ENCODE results near the gene PRPF40A. TPM values are rescaled to one million over a fixed set of nuclear protein-coding genes. Genes with fewer than 3 reads are reported as not detected.

Gene PRPF40A
- total and polyA plus RNA-seq, 5 donors: 11.5 to 51.7 (median 36.9) TPM

- WGBS: 92% methylated on average over 9 of the region's 9 CpGs
- no peak overlapping the region for H3K27ac ChIP-seq (ENCODE audit: low read length)
- intact Hi-C loops (cut with DNase I): loop anchor here in 3 of 4 donors (10.0 kb wide), 1 partner anchor 286 kb away; the partner anchor contains the start of gene FMNL2 (in 3 of the 3)
Measured at GRCh38 chr2:152620985-152621384, 96.3 kb downstream of the PRPF40A start.

GRCh38 chr2:152620208-152620607 lies 97.1 kb downstream of the PRPF40A start:
- Histone ChIP-seq H3K4me3 (ENCODE audit: low read length) (no peak overlapping the region), H3K27ac (ENCODE audit: low read length) (no peak overlapping the region), H3K27me3 (ENCODE audit: control insufficient read depth, insufficient read depth) (no peaks in the 10 kb centered on the region), H3K4me1 (ENCODE audit: control insufficient read depth, insufficient read depth, low read length) (no peaks in the 10 kb centered on the region), H3K9me3 (ENCODE audit: control insufficient read depth, low read length) (no peaks in the 10 kb centered on the region)
- DNase-seq (no peak), ATAC-seq (peak in 1 of 2 donors; percentile 16)
- 72% methylated on average over 7 of the region's 7 CpGs for WGBS
- intact Hi-C loops (cut with DNase I): loop anchor here in 3 of 4 donors (10.0 kb wide), 1 partner anchor 285 kb away; the partner anchor contains the start of gene FMNL2 (in 3 of the 3)

More at GRCh38 chr2:152620985-152621384, 96.3 kb downstream of the PRPF40A start:
- Histone ChIP-seq H3K27me3 (ENCODE audit: control insufficient read depth, insufficient read depth) (no peaks in the 10 kb centered on the region), H3K4me1 (ENCODE audit: control insufficient read depth, insufficient read depth, low read length) (no peaks in the 10 kb centered on the region), H3K9me3 (ENCODE audit: control insufficient read depth, low read length) (no peaks in the 10 kb centered on the region), H3K4me3 (ENCODE audit: low read length) (no peak overlapping the region)
- no peak for ATAC-seq
- DNase-seq: no peak

- intact Hi-C loops (cut with DNase I): no loop called here
- WGBS: 82% methylated on average over 5 of the region's 5 CpGs
- peak in 1 of 2 donors; percentile 63 for ATAC-seq
- Histone ChIP-seq H3K4me3 (ENCODE audit: low read length) (no peak overlapping the region), H3K27me3 (ENCODE audit: control insufficient read depth, insufficient read depth) (no peaks in the 10 kb centered on the region), H3K9me3 (ENCODE audit: control insufficient read depth, low read length) (no peaks in the 10 kb centered on the region), H3K4me1 (ENCODE audit: control insufficient read depth, insufficient read depth, low read length) (no peaks in the 10 kb centered on the region), H3K27ac (ENCODE audit: low read length) (no peak overlapping the region)
- DNase-seq: no peak
Measured at GRCh38 chr2:152618193-152618564, 99.1 kb downstream of the PRPF40A start.

GRCh38 chr2:152617456-152618192 lies 99.6 kb downstream of the PRPF40A start:
- Histone ChIP-seq H3K27me3 (ENCODE audit: control insufficient read depth, insufficient read depth) (no peaks in the 10 kb centered on the region), H3K27ac (ENCODE audit: low read length) (no peak overlapping the region), H3K4me3 (ENCODE audit: low read length) (no peak overlapping the region), H3K9me3 (ENCODE audit: control insufficient read depth, low read length) (no peaks in the 10 kb centered on the region), H3K4me1 (ENCODE audit: control insufficient read depth, insufficient read depth, low read length) (no peaks in the 10 kb centered on the region)
- intact Hi-C loops (cut with DNase I): no loop called here
- DNase-seq (no peak), ATAC-seq (peak in 1 of 2 donors; percentile 38)
- WGBS: 75% methylated on average over 4 of the region's 4 CpGs

GRCh38 chr2:152615177-152615576 lies 102.1 kb downstream of the PRPF40A start:
- H3K4me3 ChIP-seq (ENCODE audit: low read length): no peak overlapping the region
- DNase-seq (no peak), ATAC-seq (no peak)
- intact Hi-C loops (cut with DNase I): no loop called here
- H3K27ac ChIP-seq (ENCODE audit: low read length): no peak overlapping the region
- peaks cover 7% of the 10 kb centered on the region for H3K4me1 ChIP-seq (ENCODE audit: control insufficient read depth, insufficient read depth, low read length)
- 81% methylated on average over 5 of the region's 5 CpGs for WGBS
- no peaks in the 10 kb centered on the region for H3K9me3 ChIP-seq (ENCODE audit: control insufficient read depth, low read length)
- H3K27me3 ChIP-seq (ENCODE audit: control insufficient read depth, insufficient read depth): no peaks in the 10 kb centered on the region

- intact Hi-C loops (cut with DNase I): no loop called here
- H3K27me3 ChIP-seq (ENCODE audit: control insufficient read depth, insufficient read depth): no peaks in the 10 kb centered on the region
- WGBS: 92% methylated on average over 2 of the region's 2 CpGs
- peaks cover 7% of the 10 kb centered on the region for H3K4me1 ChIP-seq (ENCODE audit: control insufficient read depth, insufficient read depth, low read length)
- no peaks in the 10 kb centered on the region for H3K9me3 ChIP-seq (ENCODE audit: control insufficient read depth, low read length)
- no peak for DNase-seq
- no peak overlapping the region for H3K27ac ChIP-seq (ENCODE audit: low read length)
- ATAC-seq: no peak
- no peak overlapping the region for H3K4me3 ChIP-seq (ENCODE audit: low read length)
Measured at GRCh38 chr2:152613235-152613634, 104.0 kb downstream of the PRPF40A start.

- no peak overlapping the region for H3K4me3 ChIP-seq (ENCODE audit: low read length)
- WGBS: 61% methylated on average over 5 of the region's 5 CpGs
- peaks cover 7% of the 10 kb centered on the region for H3K4me1 ChIP-seq (ENCODE audit: control insufficient read depth, insufficient read depth, low read length)
- H3K27me3 ChIP-seq (ENCODE audit: control insufficient read depth, insufficient read depth): no peaks in the 10 kb centered on the region
- H3K9me3 ChIP-seq (ENCODE audit: control insufficient read depth, low read length): no peaks in the 10 kb centered on the region
- DNase-seq (peak; percentile 49 to 64 (median 52)), ATAC-seq (peak; percentile 92 to 93)
- intact Hi-C loops (cut with DNase I): no loop called here
- H3K27ac ChIP-seq (ENCODE audit: low read length): peak overlapping the region; percentile 75
Measured at GRCh38 chr2:152611458-152612231, 105.6 kb downstream of the PRPF40A start.

GRCh38 chr2:152609699-152610098 lies 107.6 kb downstream of the PRPF40A start:
- H3K9me3 ChIP-seq (ENCODE audit: control insufficient read depth, low read length): no peaks in the 10 kb centered on the region
- H3K4me1 ChIP-seq (ENCODE audit: control insufficient read depth, insufficient read depth, low read length): peaks cover 7% of the 10 kb centered on the region
- WGBS: 81% methylated on average over 1 of the region's 1 CpG
- H3K4me3 ChIP-seq (ENCODE audit: low read length): no peak overlapping the region
- H3K27me3 ChIP-seq (ENCODE audit: control insufficient read depth, insufficient read depth): no peaks in the 10 kb centered on the region
- no peak for ATAC-seq
- no peak for DNase-seq
- H3K27ac ChIP-seq (ENCODE audit: low read length): no peak overlapping the region
- intact Hi-C loops (cut with DNase I): no loop called here

GRCh38 chr2:152609154-152609553 lies 108.1 kb downstream of the PRPF40A start:
- WGBS: 69% methylated on average over 2 of the region's 2 CpGs

GRCh38 chr2:152607793-152608300 lies 109.4 kb downstream of the PRPF40A start:
- intact Hi-C loops (cut with DNase I): no loop called here
- DNase-seq: no peak
- Histone ChIP-seq H3K4me1 (ENCODE audit: control insufficient read depth, insufficient read depth, low read length) (peaks cover 7% of the 10 kb centered on the region), H3K27me3 (ENCODE audit: control insufficient read depth, insufficient read depth) (no peaks in the 10 kb centered on the region), H3K9me3 (ENCODE audit: control insufficient read depth, low read length) (no peaks in the 10 kb centered on the region), H3K27ac (ENCODE audit: low read length) (no peak overlapping the region), H3K4me3 (ENCODE audit: low read length) (no peak overlapping the region)
- WGBS: 96% methylated on average over 7 of the region's 7 CpGs
- no peak for ATAC-seq

More at GRCh38 chr2:152609154-152609553, 108.1 kb downstream of the PRPF40A start:
- Histone ChIP-seq H3K4me3 (ENCODE audit: low read length) (no peak overlapping the region), H3K4me1 (ENCODE audit: control insufficient read depth, insufficient read depth, low read length) (peaks cover 7% of the 10 kb centered on the region), H3K9me3 (ENCODE audit: control insufficient read depth, low read length) (no peaks in the 10 kb centered on the region), H3K27ac (ENCODE audit: low read length) (no peak overlapping the region), H3K27me3 (ENCODE audit: control insufficient read depth, insufficient read depth) (no peaks in the 10 kb centered on the region)
- DNase-seq (no peak), ATAC-seq (no peak)
- intact Hi-C loops (cut with DNase I): no loop called here

- no peak overlapping the region for H3K27ac ChIP-seq (ENCODE audit: low read length)
- H3K4me1 ChIP-seq (ENCODE audit: control insufficient read depth, insufficient read depth, low read length): peaks cover 3% of the 10 kb centered on the region
- H3K9me3 ChIP-seq (ENCODE audit: control insufficient read depth, low read length): no peaks in the 10 kb centered on the region
- no peaks in the 10 kb centered on the region for H3K27me3 ChIP-seq (ENCODE audit: control insufficient read depth, insufficient read depth)
- no peak for ATAC-seq
- DNase-seq: no peak
- WGBS: 40% methylated on average over 2 of the region's 2 CpGs
- intact Hi-C loops (cut with DNase I): no loop called here
- no peak overlapping the region for H3K4me3 ChIP-seq (ENCODE audit: low read length)
Measured at GRCh38 chr2:152606941-152607340, 110.3 kb downstream of the PRPF40A start.

Data from right cardiac atrium (tissue), 5 donors.